Stomach (tissue), 19 donors: Measurements from ENCODE around the gene FBXO34. TPM values are rescaled to one million over a fixed set of nuclear protein-coding genes. Genes with fewer than 3 reads are reported as not detected.
A peak's percentile ranks its signal among the peaks of the same experiment; 100 is the strongest.

Experiments
- DNase-seq, 2 donors: peaks; one replicate each; pipeline versions ENCODE4 v3.0.0 to v3.0.0-alpha.2; 2013 to 2019
- H3K27ac ChIP-seq, 5 donors: fragments of 200-600 bp in 4 of 5; sonication (generic) in 4 of 5; one replicate each; pipeline ENCODE4 v1.5.1; 2013 to 2019; ENCODE audit warnings: mild to moderate bottlenecking in 1 of 5, moderate library complexity in 1 of 5
- H3K27me3 ChIP-seq, 3 donors: fragments of 200-600 bp; sonication (generic); one replicate each; pipeline ENCODE4 v1.5.1; 2017 to 2019; ENCODE audit warnings: mixed run types in 1 of 3
- H3K36me3 ChIP-seq, 4 donors: fragments of 200-600 bp; sonication (generic); 1 replicate in 3 of 4; 2 replicates in 1 of 4; pipeline ENCODE4 v1.5.1; 2016 to 2019
- H3K4me1 ChIP-seq, 4 donors: fragments of 200-600 bp; sonication (generic); one replicate each; pipeline ENCODE4 v1.5.1; 2016 to 2019
- H3K4me3 ChIP-seq, 4 donors: fragments of 200-600 bp; sonication (generic) in 3 of 4; one replicate each; pipeline ENCODE4 v1.5.1; 2016 to 2019; ENCODE audit warnings: mild to moderate bottlenecking in 1 of 4
- H3K9me3 ChIP-seq, 4 donors: fragments of 200-600 bp; sonication (generic); one replicate each; pipeline ENCODE4 v1.5.1; 2016 to 2019
- EP300 ChIP-seq: sonication (generic); formaldehyde crosslinking; IDR thresholded peaks from one replicate; pipeline ENCODE4 v1.6.1; 2017; ENCODE audit warnings: antibody characterized with exemption
- POLR2A ChIP-seq, 4 donors: fragments of 450-650 bp; IDR thresholded peaks; one replicate each; pipeline ENCODE4 v1.6.1; 2016; ENCODE audit warnings: antibody characterized with exemption in 4 of 4, control low read depth in 2 of 4, mild to moderate bottlenecking in 1 of 4, moderate library complexity in 1 of 4
- POLR2AphosphoS5 ChIP-seq, 3 donors: sonication (generic); formaldehyde crosslinking; IDR thresholded peaks; one replicate each; pipeline ENCODE4 v1.6.1; 2016; ENCODE audit warnings: antibody characterized with exemption in 3 of 3
- WGBS, 5 donors: extraction: QIAGEN DNeasy Blood & Tissue Kit in 3 of 5; methylation state at CpG; one replicate each; pipeline versions ENCODE4 v1.1.5 to v1.1.7; 2013 to 2018; 5-methylcytosine and 5-hydroxymethylcytosine counted together
- intact Hi-C: fragments of 100-400 bp; cut with DNase I; formaldehyde crosslinking; loops from one replicate; pipeline ENCODE4 v1.15.1; 2023; ENCODE audit warnings: low total_unique reads
- long read RNA-seq, 10 donors: transcript quantifications; one replicate each; lab custom pipeline, GENCODE V29; 2026
- polyA plus RNA-seq, 3 donors: library from polyadenylated mRNA; stranded (reverse); fragments of 200-250 nt; gene quantifications; one replicate each; pipeline ENCODE4 v1.2.3, GENCODE V29; 2013
- total RNA-seq, 5 donors: library from RNA; depleted of rRNA; stranded (reverse); fragments of >200 nt; gene quantifications; one replicate each; pipeline versions ENCODE4 v1.1.0 to v1.2.3, GENCODE V29; 2014 to 2016
- TF ChIP-seq, protein P1 (sequence below), 7 experiments: fragments of 450-650 bp in 4 of 7; fragments of 200-600 bp in 3 of 7; sonication (generic) in 3 of 7; IDR thresholded peaks; one replicate each; pipeline ENCODE4 v1.5.1; 2016 to 2019; ENCODE audit warnings: antibody characterized with exemption in 7 of 7, control low read depth in 2 of 7, mild to moderate bottlenecking in 1 of 7
- donor health status: healthy with polysubstance abuse.
- donor health status: Bipolar disorder and iron deficiency.
- donor health status: healthy.

Gene FBXO34, protein sequence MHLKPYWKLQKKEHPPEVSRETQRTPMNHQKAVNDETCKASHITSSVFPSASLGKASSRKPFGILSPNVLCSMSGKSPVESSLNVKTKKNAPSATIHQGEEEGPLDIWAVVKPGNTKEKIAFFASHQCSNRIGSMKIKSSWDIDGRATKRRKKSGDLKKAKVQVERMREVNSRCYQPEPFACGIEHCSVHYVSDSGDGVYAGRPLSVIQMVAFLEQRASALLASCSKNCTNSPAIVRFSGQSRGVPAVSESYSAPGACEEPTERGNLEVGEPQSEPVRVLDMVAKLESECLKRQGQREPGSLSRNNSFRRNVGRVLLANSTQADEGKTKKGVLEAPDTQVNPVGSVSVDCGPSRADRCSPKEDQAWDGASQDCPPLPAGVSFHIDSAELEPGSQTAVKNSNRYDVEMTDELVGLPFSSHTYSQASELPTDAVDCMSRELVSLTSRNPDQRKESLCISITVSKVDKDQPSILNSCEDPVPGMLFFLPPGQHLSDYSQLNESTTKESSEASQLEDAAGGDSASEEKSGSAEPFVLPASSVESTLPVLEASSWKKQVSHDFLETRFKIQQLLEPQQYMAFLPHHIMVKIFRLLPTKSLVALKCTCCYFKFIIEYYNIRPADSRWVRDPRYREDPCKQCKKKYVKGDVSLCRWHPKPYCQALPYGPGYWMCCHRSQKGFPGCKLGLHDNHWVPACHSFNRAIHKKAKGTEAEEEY
- 10 to 100 TPM; 18.7 to 55.0 (median 45.3) TPM for total RNA-seq
- polyA plus RNA-seq, result 10 to 100 TPM in 1 of 3 donors, 1 to 10 TPM in 2; 6.7 to 13.0 (median 9.5) TPM
- long read RNA-seq, donor 1, partial matches to known transcripts, result 0 of 3 reads
- long read RNA-seq, donor 1, other reads (novel, unspliced or antisense), result 0 of 3 reads
- long read RNA-seq, donor 2, partial matches to known transcripts, result 0 of 3 reads
- long read RNA-seq, donor 2, other reads (novel, unspliced or antisense), result 0 of 3 reads
- long read RNA-seq, donor 3, partial matches to known transcripts, result 16 of 18 reads
- long read RNA-seq, donor 3, other reads (novel, unspliced or antisense), result 0 of 18 reads
- long read RNA-seq, donor 4, result 0 reads
- long read RNA-seq, donor 5, transcript FBXO34-201 (2 exons, 3,464 nt), result major isoform, 8 of 8 reads
- long read RNA-seq, donor 5, partial matches to known transcripts, result 0 of 8 reads
- long read RNA-seq, donor 5, other reads (novel, unspliced or antisense), result 0 of 8 reads
- long read RNA-seq, donor 6, transcript FBXO34-201 (2 exons, 3,464 nt), result major isoform, 11 of 11 reads
- long read RNA-seq, donor 6, partial matches to known transcripts, result 0 of 11 reads
- long read RNA-seq, donor 6, other reads (novel, unspliced or antisense), result 0 of 11 reads
- long read RNA-seq, donor 7, transcript FBXO34-201 (2 exons, 3,464 nt), result major isoform, 7 of 7 reads
- long read RNA-seq, donor 7, partial matches to known transcripts, result 0 of 7 reads
- long read RNA-seq, donor 7, other reads (novel, unspliced or antisense), result 0 of 7 reads
- long read RNA-seq, donor 8, transcript FBXO34-201 (2 exons, 3,464 nt), result major isoform, 5 of 17 reads
- long read RNA-seq, donor 8, partial matches to known transcripts, result 12 of 17 reads
- long read RNA-seq, donor 8, other reads (novel, unspliced or antisense), result 0 of 17 reads
- long read RNA-seq, donor 9, partial matches to known transcripts, result 0 of 1 reads
- long read RNA-seq, donor 9, other reads (novel, unspliced or antisense), result 0 of 1 reads
- long read RNA-seq, donor 10, partial matches to known transcripts, result 0 of 2 reads
- long read RNA-seq, donor 10, other reads (novel, unspliced or antisense), result 0 of 2 reads

DNA sequence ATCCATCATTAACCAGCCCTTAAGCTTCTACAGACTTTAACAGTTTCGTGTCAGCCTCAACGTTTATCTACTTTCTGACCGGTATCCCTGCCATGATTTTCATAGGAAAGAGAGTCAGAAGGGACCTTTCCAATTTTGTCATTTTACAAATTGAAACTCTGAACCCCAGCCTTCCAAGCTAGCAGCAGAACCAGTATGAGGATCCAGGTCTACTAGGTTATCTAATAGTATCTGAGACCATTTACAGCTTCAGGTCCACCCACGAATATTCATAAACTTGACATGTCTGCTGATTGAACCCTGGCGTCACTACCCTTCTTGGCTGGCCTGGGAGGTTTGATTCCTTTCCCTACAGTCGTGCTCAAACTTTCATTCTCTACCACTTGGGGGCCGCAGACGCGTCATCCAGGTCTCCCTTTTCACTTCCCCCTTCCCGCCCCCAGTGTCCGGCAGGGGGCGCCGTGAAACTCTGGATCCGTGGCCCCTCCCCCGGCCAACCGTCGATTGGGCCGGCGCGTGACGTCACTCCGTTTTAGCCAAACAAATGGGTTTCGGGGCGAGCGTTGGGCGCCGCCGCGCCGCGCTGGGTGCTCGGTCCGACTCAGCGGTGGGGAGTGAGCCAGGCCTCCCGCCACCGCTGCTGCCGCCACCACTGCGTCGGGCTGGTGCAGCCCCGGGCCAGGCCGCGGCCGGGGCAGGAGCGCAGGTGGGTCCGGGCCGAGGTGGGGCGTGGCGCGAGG, at the start of gene FBXO34:
TSS of gene FBXO34 (plus strand) at position 590 of the 740 bp plus-strand sequence. CDS start 78,970 bp downstream, outside the sequence.
- H3K4me1 ChIP-seq, result peaks cover 23 to 45% (median 36%) of the 10 kb centered on the region in 4 donors
- peak within 1 kb of the TSS; percentile 94 to 99 (median 97) for H3K27ac ChIP-seq
- no peaks in the 10 kb centered on the region for H3K36me3 ChIP-seq
- H3K27me3 ChIP-seq, result no peaks in the 10 kb centered on the region
- H3K4me3 ChIP-seq, result peak within 1 kb of the TSS; percentile 82 to 96 (median 92)
- intact Hi-C loops, result no loop called here
- WGBS, 5 donors, result 1 to 2% (median 1%) methylated on average over 35 to 45 of the region's 49 CpGs
- TF ChIP-seq EP300 (no peak), POLR2A (IDR thresholded peaks at IDR 0.05) (peak in 2 of 4 donors; percentile 16 to 68), POLR2AphosphoS5 (IDR thresholded peaks at IDR 0.05) (peak; percentile 88 to 97 (median 97))
- TF ChIP-seq, protein P1, sequence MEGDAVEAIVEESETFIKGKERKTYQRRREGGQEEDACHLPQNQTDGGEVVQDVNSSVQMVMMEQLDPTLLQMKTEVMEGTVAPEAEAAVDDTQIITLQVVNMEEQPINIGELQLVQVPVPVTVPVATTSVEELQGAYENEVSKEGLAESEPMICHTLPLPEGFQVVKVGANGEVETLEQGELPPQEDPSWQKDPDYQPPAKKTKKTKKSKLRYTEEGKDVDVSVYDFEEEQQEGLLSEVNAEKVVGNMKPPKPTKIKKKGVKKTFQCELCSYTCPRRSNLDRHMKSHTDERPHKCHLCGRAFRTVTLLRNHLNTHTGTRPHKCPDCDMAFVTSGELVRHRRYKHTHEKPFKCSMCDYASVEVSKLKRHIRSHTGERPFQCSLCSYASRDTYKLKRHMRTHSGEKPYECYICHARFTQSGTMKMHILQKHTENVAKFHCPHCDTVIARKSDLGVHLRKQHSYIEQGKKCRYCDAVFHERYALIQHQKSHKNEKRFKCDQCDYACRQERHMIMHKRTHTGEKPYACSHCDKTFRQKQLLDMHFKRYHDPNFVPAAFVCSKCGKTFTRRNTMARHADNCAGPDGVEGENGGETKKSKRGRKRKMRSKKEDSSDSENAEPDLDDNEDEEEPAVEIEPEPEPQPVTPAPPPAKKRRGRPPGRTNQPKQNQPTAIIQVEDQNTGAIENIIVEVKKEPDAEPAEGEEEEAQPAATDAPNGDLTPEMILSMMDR (IDR thresholded peaks at IDR 0.05), result peak in 6 of 7 experiments; percentile 80 to 100 (median 98)
- H3K9me3 ChIP-seq, result no peaks in the 10 kb centered on the region
- DNase-seq, result peak; percentile 99 to 100

DNA sequence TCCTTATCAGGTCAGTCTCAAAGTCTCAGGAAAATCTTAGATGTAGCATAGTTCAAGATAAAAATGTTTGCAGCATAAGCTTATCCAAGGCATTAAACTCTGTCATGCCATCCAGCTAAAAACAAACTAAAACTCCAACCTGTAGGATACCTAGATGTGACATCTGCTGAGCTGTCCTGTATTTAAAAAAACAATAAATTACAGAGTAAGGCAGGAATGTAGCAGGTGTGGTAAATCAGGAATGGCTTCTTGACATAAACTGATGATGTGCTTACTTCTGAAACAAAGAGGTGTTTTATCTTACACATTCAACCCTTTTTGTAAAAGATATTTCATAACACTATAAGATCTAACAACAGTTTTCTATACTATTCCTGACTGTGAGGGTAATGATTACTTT, 49.3 kb upstream of the FBXO34 start:
- no peaks in the 10 kb centered on the region for H3K36me3 ChIP-seq
- no peak overlapping the region for H3K27ac ChIP-seq
- no peak for DNase-seq
- intact Hi-C loops, result no loop called here
- H3K4me3 ChIP-seq, result no peak overlapping the region
- TF ChIP-seq POLR2A (IDR thresholded peaks at IDR 0.05) (no peak), EP300 (no peak), POLR2AphosphoS5 (IDR thresholded peaks at IDR 0.05) (no peak)
- TF ChIP-seq, protein P1 (IDR thresholded peaks at IDR 0.05), result no peak
- no peaks in the 10 kb centered on the region for H3K27me3 ChIP-seq
- no peaks in the 10 kb centered on the region for H3K4me1 ChIP-seq
- H3K9me3 ChIP-seq, result peaks cover 0 to 10% (median 8%) of the 10 kb centered on the region in 4 donors

DNA sequence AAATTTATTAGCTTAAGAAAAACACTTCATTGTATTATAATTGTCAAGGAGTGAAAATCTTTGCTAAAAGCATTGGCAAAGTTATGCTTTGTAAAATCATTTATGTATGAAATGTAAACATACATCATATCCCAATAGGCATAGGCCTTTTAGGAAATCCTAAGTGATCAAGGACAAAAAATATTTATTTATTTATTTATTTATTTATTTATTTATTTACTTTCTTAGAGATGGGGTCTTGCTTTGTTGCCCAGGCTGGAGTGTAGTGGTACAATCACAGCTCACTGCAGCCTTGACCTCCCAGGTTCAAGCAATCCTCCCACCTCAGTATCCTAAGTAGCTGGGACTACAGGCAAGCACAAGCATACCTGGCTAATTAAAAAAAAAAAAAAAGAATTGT, 47.9 kb upstream of the FBXO34 start:
- TF ChIP-seq POLR2AphosphoS5 (IDR thresholded peaks at IDR 0.05) (no peak), POLR2A (IDR thresholded peaks at IDR 0.05) (no peak), EP300 (no peak)
- TF ChIP-seq, protein P1 (IDR thresholded peaks at IDR 0.05), result no peak
- no peak for DNase-seq
- intact Hi-C loops, result no loop called here
- Histone ChIP-seq H3K36me3 (no peaks in the 10 kb centered on the region), H3K4me3 (no peak overlapping the region), H3K27ac (no peak overlapping the region), H3K27me3 (peaks cover 0 to 9% (median 3%) of the 10 kb centered on the region in 3 donors), H3K4me1 (no peaks in the 10 kb centered on the region), H3K9me3 (peaks cover 0 to 19% (median 17%) of the 10 kb centered on the region in 4 donors)
